ENCODE data around the gene ZNF532.
"Not testable (repeated sequence)": the region's sequence is repeated elsewhere in the genome, so short reads cannot be mapped to it uniquely, and the experiment has no call there.

The ZNF532 gene

GRCh38 chr18:58864146-58865032 lies at the start of gene ZNF532:
ZNF532 (plus strand) TSS chr18:58864877. CDS start in a region left out here.
- Mint-ChIP-seq H3K9me3 (no peaks in the 10 kb centered on the region), H3K4me3 (peak within 1 kb of the TSS; percentile 49), H3K27me3 (ENCODE audit: low read depth) (peaks cover 62% of the 10 kb centered on the region), H3K27ac (peak within 1 kb of the TSS; percentile 36), H3K36me3 (ENCODE audit: low read depth) (no peaks in the 10 kb centered on the region), H3K4me1 (ENCODE audit: low read depth) (peaks cover 11% of the 10 kb centered on the region)
- DNase-seq (ENCODE audit: low spot score) = no peak

- DNase-seq (ENCODE audit: low spot score) = no peak
- Mint-ChIP-seq H3K4me3 (no peak overlapping the region), H3K27me3 (ENCODE audit: low read depth) (peaks cover 36% of the 10 kb centered on the region)
Measured at GRCh38 chr18:58819051-58819450, 45.6 kb upstream of the ZNF532 start.

GRCh38 chr18:58820251-58820650 lies 44.4 kb upstream of the ZNF532 start:
- Mint-ChIP-seq H3K4me3 (no peak overlapping the region), H3K27me3 (ENCODE audit: low read depth) (peaks cover 33% of the 10 kb centered on the region), H3K27ac (no peak overlapping the region), H3K36me3 (ENCODE audit: low read depth) (no peaks in the 10 kb centered on the region), H3K9me3 (no peaks in the 10 kb centered on the region), H3K4me1 (ENCODE audit: low read depth) (peaks cover 7% of the 10 kb centered on the region)
- no peak for DNase-seq (ENCODE audit: low spot score)

More at GRCh38 chr18:58819051-58819450, 45.6 kb upstream of the ZNF532 start:
- Mint-ChIP-seq H3K27ac (no peak overlapping the region), H3K9me3 (peaks cover 3% of the 10 kb centered on the region), H3K4me1 (ENCODE audit: low read depth) (peaks cover 7% of the 10 kb centered on the region), H3K36me3 (ENCODE audit: low read depth) (no peaks in the 10 kb centered on the region)

GRCh38 chr18:58822944-58823343 lies 41.7 kb upstream of the ZNF532 start:
- no peak overlapping the region for H3K4me3 Mint-ChIP-seq
- H3K27ac Mint-ChIP-seq = no peak overlapping the region
- peaks cover 28% of the 10 kb centered on the region for H3K27me3 Mint-ChIP-seq (ENCODE audit: low read depth)
- no peak for DNase-seq (ENCODE audit: low spot score)
- no peaks in the 10 kb centered on the region for H3K36me3 Mint-ChIP-seq (ENCODE audit: low read depth)
- H3K9me3 Mint-ChIP-seq = no peaks in the 10 kb centered on the region
- peaks cover 7% of the 10 kb centered on the region for H3K4me1 Mint-ChIP-seq (ENCODE audit: low read depth)

- Mint-ChIP-seq H3K4me3 (no peak overlapping the region), H3K36me3 (ENCODE audit: low read depth) (no peaks in the 10 kb centered on the region), H3K9me3 (no peaks in the 10 kb centered on the region), H3K27me3 (ENCODE audit: low read depth) (peaks cover 28% of the 10 kb centered on the region), H3K4me1 (ENCODE audit: low read depth) (peaks cover 7% of the 10 kb centered on the region), H3K27ac (no peak overlapping the region)
- DNase-seq (ENCODE audit: low spot score) = no peak
Measured at GRCh38 chr18:58823412-58823811, 41.3 kb upstream of the ZNF532 start.

- H3K36me3 Mint-ChIP-seq (ENCODE audit: low read depth); DNase-seq (ENCODE audit: low spot score); H3K27ac Mint-ChIP-seq; H3K4me1 Mint-ChIP-seq (ENCODE audit: low read depth); H3K9me3 Mint-ChIP-seq; H3K4me3 Mint-ChIP-seq: not testable (repeated sequence)
- H3K27me3 Mint-ChIP-seq (ENCODE audit: low read depth) = peaks cover 13% of the 10 kb centered on the region
Measured at GRCh38 chr18:58826926-58827325, 37.8 kb upstream of the ZNF532 start.

GRCh38 chr18:58827428-58827827 lies 37.2 kb upstream of the ZNF532 start:
- DNase-seq (ENCODE audit: low spot score) = no peak
- Mint-ChIP-seq H3K27me3 (ENCODE audit: low read depth) (peaks cover 12% of the 10 kb centered on the region), H3K27ac (no peak overlapping the region), H3K36me3 (ENCODE audit: low read depth) (no peaks in the 10 kb centered on the region), H3K9me3 (no peaks in the 10 kb centered on the region), H3K4me3 (no peak overlapping the region), H3K4me1 (ENCODE audit: low read depth) (no peaks in the 10 kb centered on the region)

GRCh38 chr18:58827886-58828285 lies 36.8 kb upstream of the ZNF532 start:
- Mint-ChIP-seq H3K4me3 (no peak overlapping the region), H3K27ac (no peak overlapping the region), H3K4me1 (ENCODE audit: low read depth) (no peaks in the 10 kb centered on the region), H3K27me3 (ENCODE audit: low read depth) (peaks cover 10% of the 10 kb centered on the region), H3K36me3 (ENCODE audit: low read depth) (no peaks in the 10 kb centered on the region), H3K9me3 (no peaks in the 10 kb centered on the region)
- DNase-seq (ENCODE audit: low spot score) = no peak

- H3K36me3 Mint-ChIP-seq (ENCODE audit: low read depth) = no peaks in the 10 kb centered on the region
- H3K4me3 Mint-ChIP-seq = no peak overlapping the region
- no peaks in the 10 kb centered on the region for H3K9me3 Mint-ChIP-seq
- no peak overlapping the region for H3K27ac Mint-ChIP-seq
- H3K27me3 Mint-ChIP-seq (ENCODE audit: low read depth) = peaks cover 10% of the 10 kb centered on the region
- no peak for DNase-seq (ENCODE audit: low spot score)
- no peaks in the 10 kb centered on the region for H3K4me1 Mint-ChIP-seq (ENCODE audit: low read depth)
Measured at GRCh38 chr18:58828399-58829121, 36.1 kb upstream of the ZNF532 start.

GRCh38 chr18:58829263-58829662 lies 35.4 kb upstream of the ZNF532 start:
- Mint-ChIP-seq H3K4me3 (no peak overlapping the region), H3K27me3 (ENCODE audit: low read depth) (peaks cover 10% of the 10 kb centered on the region), H3K4me1 (ENCODE audit: low read depth) (no peaks in the 10 kb centered on the region), H3K27ac (no peak overlapping the region), H3K9me3 (no peaks in the 10 kb centered on the region), H3K36me3 (ENCODE audit: low read depth) (no peaks in the 10 kb centered on the region)
- no peak for DNase-seq (ENCODE audit: low spot score)

- H3K4me3 Mint-ChIP-seq; DNase-seq (ENCODE audit: low spot score); H3K27ac Mint-ChIP-seq; H3K36me3 Mint-ChIP-seq (ENCODE audit: low read depth); H3K4me1 Mint-ChIP-seq (ENCODE audit: low read depth); H3K27me3 Mint-ChIP-seq (ENCODE audit: low read depth); H3K9me3 Mint-ChIP-seq: not testable (repeated sequence)
Measured at GRCh38 chr18:58829886-58830285, 34.8 kb upstream of the ZNF532 start.

- no peak overlapping the region for H3K27ac Mint-ChIP-seq
- no peaks in the 10 kb centered on the region for H3K9me3 Mint-ChIP-seq
- H3K4me3 Mint-ChIP-seq = no peak overlapping the region
- no peaks in the 10 kb centered on the region for H3K36me3 Mint-ChIP-seq (ENCODE audit: low read depth)
- DNase-seq (ENCODE audit: low spot score) = no peak
- peaks cover 6% of the 10 kb centered on the region for H3K27me3 Mint-ChIP-seq (ENCODE audit: low read depth)
- no peaks in the 10 kb centered on the region for H3K4me1 Mint-ChIP-seq (ENCODE audit: low read depth)
Measured at GRCh38 chr18:58831606-58832005, 33.1 kb upstream of the ZNF532 start.

GRCh38 chr18:58838165-58838860 lies 26.4 kb upstream of the ZNF532 start:
- no peaks in the 10 kb centered on the region for H3K9me3 Mint-ChIP-seq
- no peak overlapping the region for H3K27ac Mint-ChIP-seq
- no peaks in the 10 kb centered on the region for H3K36me3 Mint-ChIP-seq (ENCODE audit: low read depth)
- peaks cover 11% of the 10 kb centered on the region for H3K27me3 Mint-ChIP-seq (ENCODE audit: low read depth)
- H3K4me3 Mint-ChIP-seq = no peak overlapping the region
- no peaks in the 10 kb centered on the region for H3K4me1 Mint-ChIP-seq (ENCODE audit: low read depth)
- no peak for DNase-seq (ENCODE audit: low spot score)

- H3K9me3 Mint-ChIP-seq = no peaks in the 10 kb centered on the region
- H3K27me3 Mint-ChIP-seq (ENCODE audit: low read depth) = peaks cover 14% of the 10 kb centered on the region
- DNase-seq (ENCODE audit: low spot score) = no peak
- no peaks in the 10 kb centered on the region for H3K4me1 Mint-ChIP-seq (ENCODE audit: low read depth)
- no peak overlapping the region for H3K4me3 Mint-ChIP-seq
- no peak overlapping the region for H3K27ac Mint-ChIP-seq
- no peaks in the 10 kb centered on the region for H3K36me3 Mint-ChIP-seq (ENCODE audit: low read depth)
Measured at GRCh38 chr18:58838946-58839345, 25.7 kb upstream of the ZNF532 start.
